GM12878 (cell line): ENCODE measurements around the gene HHLA2. TPM values are rescaled to one million over a fixed set of nuclear protein-coding genes. Genes with fewer than 3 reads are reported as not detected.

Experiments
- ATAC-seq: fragments of 200-7000 bp; cut with Tn5 transposase; 3 replicates; pipeline ENCODE4 v1.9.1; 2020; ENCODE audit warnings: mild to moderate bottlenecking, moderate library complexity
- BruUV-seq: library from RNA; stranded (reverse); fragments of 400-500 nt; replicated peaks from 2 replicates; lab custom pipeline; 2021; lab: Mats Ljungman, UMichigan
- CTCF ChIA-PET: fragments of 300-600 bp; sonication (Branson Sonifier 250); formaldehyde crosslinking; extraction: SDS; loops from one replicate; lab custom pipeline; 2021; ENCODE audit warnings: inconsistent platforms; lab: Yijun Ruan, JAX
- POLR2A ChIA-PET: fragments of 350-600 bp; formaldehyde crosslinking; extraction: SDS; loops from one replicate; lab custom pipeline; 2021; ENCODE audit warnings: inconsistent platforms; lab: Charles Lee
- RAD21 ChIA-PET: fragments of 300-600 bp; sonication (Branson Sonifier 250); formaldehyde crosslinking; loops from one replicate; lab custom pipeline; 2023; ENCODE audit warnings: antibody characterized with exemption; ENCODE audit not compliant: unreplicated experiment; lab: Charles Lee
- SMC1A ChIA-PET: fragments of 300-600 bp; sonication (Branson Sonifier 250); formaldehyde crosslinking; loops from one replicate; lab custom pipeline; 2023; ENCODE audit not compliant: unreplicated experiment, uncharacterized antibody; lab: Charles Lee
- DNase-seq: peaks from one replicate; pipeline ENCODE4 v3.0.0-alpha.2; 2011; ENCODE audit warnings: low read depth, low spot score
- FAIRE-seq: peaks from 3 replicates; lab custom pipeline; 2011; peaks lifted over from hg19 to GRCh38; lab: Jason Lieb, UNC
- H2AFZ ChIP-seq: 2 replicates; pipeline ENCODE4 v1.6.0; 2011; ENCODE audit warnings: low read depth, low read length, control low read depth; ENCODE audit not compliant: control insufficient read depth
- H3K27ac ChIP-seq: 2 replicates; pipeline ENCODE4 v1.5.1; 2011; ENCODE audit warnings: control low read depth; ENCODE audit not compliant: control insufficient read depth, insufficient read depth
- H3K27me3 ChIP-seq, 2 experiments: replicated peaks in 1 of 2; 2 replicates each; pipeline versions ENCODE4 v1.6.0 to v1.6.1; 2011; ENCODE audit warnings: low read length in 1 of 2; ENCODE audit not compliant: control insufficient read depth in 2 of 2, insufficient read depth in 2 of 2
- H3K36me3 ChIP-seq, 2 experiments: 2 replicates each; pipeline ENCODE4 v1.5.1; 2011; ENCODE audit warnings: low read length in 1 of 2; ENCODE audit not compliant: control insufficient read depth in 2 of 2, insufficient read depth in 2 of 2
- H3K4me1 ChIP-seq: 2 replicates; pipeline ENCODE4 v1.6.1; 2011; ENCODE audit warnings: mild to moderate bottlenecking, low read length, moderate library complexity, mixed read lengths; ENCODE audit not compliant: control insufficient read depth, insufficient read depth
- H3K4me2 ChIP-seq: 2 replicates; pipeline ENCODE4 v1.6.0; 2011; ENCODE audit warnings: control low read depth; ENCODE audit not compliant: control insufficient read depth, insufficient read depth
- H3K4me3 ChIP-seq: fragments of 200-600 bp; sonication (generic); 2 replicates; pipeline ENCODE4 v1.5.1; 2016
- H3K79me2 ChIP-seq: 2 replicates; pipeline ENCODE4 v1.6.0; 2011; ENCODE audit warnings: low read length; ENCODE audit not compliant: control insufficient read depth, insufficient read depth
- H3K9ac ChIP-seq: 2 replicates; pipeline ENCODE4 v1.8.0; 2011; ENCODE audit warnings: low read length, control low read depth, mixed read lengths; ENCODE audit not compliant: control insufficient read depth, insufficient read depth
- H3K9me3 ChIP-seq: replicated peaks from 3 replicates; pipeline ENCODE4 v1.5.1; 2011; ENCODE audit warnings: mild to moderate bottlenecking, low read length; ENCODE audit not compliant: control insufficient read depth, insufficient read depth
- H4K20me1 ChIP-seq: 2 replicates; pipeline ENCODE4 v1.6.0; 2011; ENCODE audit not compliant: control insufficient read depth, insufficient read depth
- CEBPB ChIP-seq, 2 experiments: fragments of 150-350 bp in 1 of 2; IDR thresholded peaks; 2 replicates each; pipeline ENCODE4 v1.6.1; 2012 to 2014; ENCODE audit warnings: low read depth in 2 of 2, low read length in 2 of 2, borderline replicate concordance in 1 of 2, inconsistent platforms in 1 of 2
- CHD4 ChIP-seq: fragments of 200-600 bp; sonication (generic); IDR thresholded peaks from 2 replicates; pipeline ENCODE4 v1.6.1; 2016; ENCODE audit warnings: mild to moderate bottlenecking
- EGR1 ChIP-seq, 2 experiments: IDR thresholded peaks; 1 replicate in 1 of 2; 2 replicates in 1 of 2; pipeline ENCODE4 v1.6.1; 2011 to 2012; ENCODE audit warnings: low read depth in 2 of 2, low read length in 2 of 2, borderline replicate concordance in 1 of 2, mild to moderate bottlenecking in 1 of 2, moderate library complexity in 1 of 2
- EP300 ChIP-seq, 2 experiments: fragments of 150-350 bp in 1 of 2; IDR thresholded peaks; 2 replicates each; pipeline ENCODE4 v1.6.1; 2011 to 2012; ENCODE audit warnings: low read depth in 2 of 2, low read length in 2 of 2, borderline replicate concordance in 1 of 2, improper control_type of control experiment in 1 of 2, inconsistent platforms in 1 of 2; ENCODE audit not compliant: control insufficient read depth in 1 of 2
- FOXM1 ChIP-seq: IDR thresholded peaks from 2 replicates; pipeline ENCODE4 v1.6.1; 2012; ENCODE audit warnings: low read depth, mild to moderate bottlenecking, inconsistent platforms, low read length, moderate library complexity
- GATAD2B ChIP-seq: fragments of 450-650 bp; conservative IDR thresholded peaks from 2 replicates; pipeline ENCODE4 v1.6.1; 2017; ENCODE audit warnings: low read depth, mild to moderate bottlenecking, moderate library complexity
- IKZF1 ChIP-seq: fragments of 450-650 bp; conservative IDR thresholded peaks from 2 replicates; pipeline ENCODE4 v1.6.1; 2017; ENCODE audit warnings: antibody characterized with exemption, mild to moderate bottlenecking
- IRF4 ChIP-seq: IDR thresholded peaks from 2 replicates; pipeline ENCODE4 v1.6.1; 2011; ENCODE audit warnings: low read depth, low read length
- KAT2A ChIP-seq: conservative IDR thresholded peaks from 2 replicates; pipeline ENCODE4 v1.6.1; 2011; ENCODE audit warnings: low read depth, low read length; ENCODE audit not compliant: control insufficient read depth
- MEF2A ChIP-seq: IDR thresholded peaks from 2 replicates; pipeline ENCODE4 v1.6.1; 2011; ENCODE audit warnings: low read depth, mild to moderate bottlenecking, low read length, moderate library complexity; ENCODE audit not compliant: insufficient read depth
- NFYA ChIP-seq: IDR thresholded peaks from 2 replicates; pipeline ENCODE4 v1.6.1; 2011; ENCODE audit warnings: low read depth, mild to moderate bottlenecking, low read length, improper control_type of control experiment, borderline replicate concordance
- NRF1 ChIP-seq: conservative IDR thresholded peaks from 2 replicates; pipeline ENCODE4 v1.6.1; 2011; ENCODE audit warnings: mild to moderate bottlenecking, low read depth, low read length, improper control_type of control experiment
- PML ChIP-seq: IDR thresholded peaks from 2 replicates; pipeline ENCODE4 v1.6.1; 2012; ENCODE audit warnings: low read length, inconsistent platforms
- POLR2AphosphoS2 ChIP-seq: IDR thresholded peaks from 2 replicates; pipeline ENCODE4 v1.6.1; 2011; ENCODE audit warnings: low read depth, mild to moderate bottlenecking, low read length, improper control_type of control experiment, moderate library complexity
- RBBP5 ChIP-seq: fragments of 200-600 bp; sonication (generic); conservative IDR thresholded peaks from 2 replicates; pipeline ENCODE4 v1.6.1; 2016
- SIX5 ChIP-seq: IDR thresholded peaks from 2 replicates; pipeline ENCODE4 v1.6.1; 2011; ENCODE audit warnings: mild to moderate bottlenecking, low read depth, low read length, moderate library complexity; ENCODE audit not compliant: severe bottlenecking
- SP1 ChIP-seq: IDR thresholded peaks from one replicate; pipeline ENCODE4 v1.6.1; 2011; ENCODE audit warnings: low read depth, low read length
- STAT1 ChIP-seq: fragments of 450-650 bp; conservative IDR thresholded peaks from 2 replicates; pipeline ENCODE4 v1.6.1; 2014; ENCODE audit warnings: antibody characterized with exemption, mild to moderate bottlenecking
- SUZ12 ChIP-seq: fragments of 200-600 bp; sonication (generic); IDR thresholded peaks from one replicate; pipeline ENCODE4 v1.6.1; 2018; ENCODE audit warnings: antibody characterized with exemption, mild to moderate bottlenecking; ENCODE audit not compliant: unreplicated experiment
- TAF1 ChIP-seq: IDR thresholded peaks from 2 replicates; pipeline ENCODE4 v1.6.1; 2011; ENCODE audit warnings: mild to moderate bottlenecking, low read depth, low read length, borderline replicate concordance
- TCF12 ChIP-seq: IDR thresholded peaks from 2 replicates; pipeline ENCODE4 v1.6.1; 2011; ENCODE audit warnings: low read depth, mild to moderate bottlenecking, low read length
- WRNIP1 ChIP-seq: IDR thresholded peaks from 2 replicates; pipeline ENCODE4 v1.6.1; 2011; ENCODE audit warnings: low read depth, low read length, improper control_type of control experiment, borderline replicate concordance
- ZNF274 ChIP-seq: IDR thresholded peaks from one replicate; pipeline ENCODE4 v1.8.0; 2011; ENCODE audit not compliant: insufficient read length, insufficient read depth
- ZZZ3 ChIP-seq: IDR thresholded peaks from 2 replicates; pipeline ENCODE4 v1.6.1; 2011; ENCODE audit warnings: low read depth; ENCODE audit not compliant: control insufficient read depth, insufficient read length
- WGBS: methylation state at CpG from one replicate; pipeline ENCODE4 v1.1.6; 2016; ENCODE audit warnings: low lambda C conversion rate; ENCODE audit not compliant: insufficient replicate concordance, insufficient coverage; ENCODE audit errors: missing lambda C conversion rate; 5-methylcytosine and 5-hydroxymethylcytosine counted together
- in situ Hi-C: fragments of 300-500 bp; cut with MboI; formaldehyde crosslinking; loops from 9 replicates; pipeline ENCODE4 v1.14.3; 2018; ENCODE audit warnings: mixed read lengths
- intact Hi-C: fragments of 100-400 bp; cut with micrococcal nuclease; formaldehyde crosslinking; loops from one replicate; pipeline ENCODE4 v1.14.2; 2022; ENCODE audit not compliant: unreplicated experiment
- polyA plus RNA-seq, 11 experiments: library from polyadenylated mRNA; depleted of rRNA in 4 of 11; unstranded in 6 of 11; stranded (reverse) in 5 of 11; fragments of >200 nt; fragmentation: Nextera tagmentation in 4 of 11; fragmentation: Illumina TruSeq in 1 of 11; extraction: Ambion mirVana in 4 of 11; extraction: Trizol in 1 of 11; gene quantifications; 1 replicate in 1 of 11; 2 replicates in 10 of 11; pipeline versions ENCODE4 v1.2.1 to v1.2.3, GENCODE V29; 2011 to 2016; ENCODE audit warnings: inconsistent platforms in 2 of 11, missing spikeins in 2 of 11, low read depth in 1 of 11
- total RNA-seq, 4 experiments: library from RNA; depleted of rRNA in 3 of 4; stranded (reverse); fragments of >200 nt in 3 of 4; fragmentation: Illumina TruSeq in 1 of 4; extraction: Trizol in 1 of 4; gene quantifications; 2 replicates each; pipeline versions ENCODE4 v1.2.1 to v1.2.3, GENCODE V29; 2013 to 2021
- TF ChIP-seq, protein P1 (sequence below): fragments of 450-650 bp; IDR thresholded peaks from 2 replicates; pipeline ENCODE4 v1.6.1; 2014; ENCODE audit warnings: mild to moderate bottlenecking

HHLA2 gene
- total and polyA plus RNA-seq, 10 of the 15 experiments (the other 5 are each of a cell fraction or from before 2014, with no cell fraction given), result 0.11 to 1.3 (median 0.28) TPM; not detected in 1

DNA sequence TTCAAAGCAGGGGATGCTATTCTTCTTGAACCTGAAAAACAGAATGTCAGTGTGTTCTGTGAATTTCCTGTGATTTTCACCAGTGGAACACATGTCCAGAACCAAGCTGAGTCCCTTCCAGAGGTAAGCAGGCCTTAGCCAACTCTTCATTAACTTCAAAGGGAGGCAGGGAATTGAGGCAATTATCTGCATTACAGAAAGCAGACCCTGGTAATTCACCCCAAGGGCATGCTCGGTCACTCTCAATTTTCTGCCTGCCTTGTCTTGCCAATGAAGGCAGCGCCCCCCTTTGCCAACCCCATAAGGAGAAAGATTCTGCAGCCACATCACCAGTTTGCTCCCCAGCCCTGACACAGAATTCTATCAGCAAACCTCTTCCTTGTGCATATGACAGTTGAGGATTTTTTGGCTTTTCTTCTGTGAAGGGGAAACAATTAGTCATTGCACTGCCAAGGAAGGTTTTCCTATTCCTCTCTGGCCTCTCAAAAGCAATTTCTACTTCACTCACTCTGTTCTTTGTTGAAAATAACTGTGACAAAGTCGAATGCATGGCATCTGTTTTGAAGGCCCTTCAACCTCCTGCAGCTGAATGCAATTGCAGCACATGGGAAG lies 85.3 kb downstream of the HHLA2 start:
- RAD21 ChIA-PET, result no interaction called here

DNA sequence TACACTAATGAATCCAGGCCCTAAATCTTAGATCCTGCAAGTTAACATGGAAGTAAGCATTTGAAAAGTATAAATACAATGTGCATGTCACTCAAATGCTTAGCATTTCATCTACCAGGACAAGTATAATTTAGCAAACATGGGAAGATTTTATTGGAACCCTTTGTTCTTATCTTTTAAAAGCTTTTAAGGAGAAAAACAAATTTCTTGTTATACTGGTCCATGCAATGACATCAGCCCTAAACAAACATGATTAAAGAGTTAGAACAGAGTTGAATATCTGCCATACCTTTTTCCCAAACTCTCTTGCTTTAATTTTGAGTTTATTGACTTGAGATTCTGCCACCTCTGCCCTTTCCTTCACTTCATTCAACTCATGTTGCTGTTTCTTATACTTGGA lies 87.0 kb downstream of the HHLA2 start:
- no peak for FAIRE-seq
- no peak overlapping the region for H3K27ac ChIP-seq
- H3K9ac ChIP-seq, result no peak overlapping the region
- ChIA-PET RAD21 (no interaction called here), SMC1A (interaction anchor here (7.0 kb wide), 1 partner anchor 20 kb away, joined by 59 read pairs; no protein-coding TSS in a partner anchor), POLR2A (no interaction called here), CTCF (no interaction called here)
- ATAC-seq, result no peak
- no TSS peak for BruUV-seq
- DNase-seq, result no peak
- H3K4me1 ChIP-seq, result peaks cover 17% of the 10 kb centered on the region
- in situ Hi-C loops (no loop called here), intact Hi-C loops (no loop called here)
- no peaks in the 10 kb centered on the region for H3K79me2 ChIP-seq
- H2AFZ ChIP-seq, result no peak overlapping the region
- no peak overlapping the region for H3K4me2 ChIP-seq
- no peaks in the 10 kb centered on the region for H4K20me1 ChIP-seq
- no peaks in the 10 kb centered on the region for H3K27me3 ChIP-seq
- H3K4me3 ChIP-seq, result no peak overlapping the region
- H3K9me3 ChIP-seq, result no peaks in the 10 kb centered on the region
- H3K36me3 ChIP-seq, result no peaks in the 10 kb centered on the region
- no peak for TF ChIP-seq KAT2A
- TF ChIP-seq EP300 (IDR thresholded peaks at IDR 0.05; ENCODE audit: borderline replicate concordance in 1 of 2, control insufficient read depth in 1 of 2, low read depth in 2 of 2, low read length in 2 of 2), result no peak
- no peak for TF ChIP-seq POLR2AphosphoS2
- no peak for TF ChIP-seq ZNF274
- TF ChIP-seq SUZ12, result no peak
- TF ChIP-seq SIX5, result no peak
- no peak for TF ChIP-seq TAF1
- no peak for TF ChIP-seq ZZZ3
- TF ChIP-seq, protein P1, sequence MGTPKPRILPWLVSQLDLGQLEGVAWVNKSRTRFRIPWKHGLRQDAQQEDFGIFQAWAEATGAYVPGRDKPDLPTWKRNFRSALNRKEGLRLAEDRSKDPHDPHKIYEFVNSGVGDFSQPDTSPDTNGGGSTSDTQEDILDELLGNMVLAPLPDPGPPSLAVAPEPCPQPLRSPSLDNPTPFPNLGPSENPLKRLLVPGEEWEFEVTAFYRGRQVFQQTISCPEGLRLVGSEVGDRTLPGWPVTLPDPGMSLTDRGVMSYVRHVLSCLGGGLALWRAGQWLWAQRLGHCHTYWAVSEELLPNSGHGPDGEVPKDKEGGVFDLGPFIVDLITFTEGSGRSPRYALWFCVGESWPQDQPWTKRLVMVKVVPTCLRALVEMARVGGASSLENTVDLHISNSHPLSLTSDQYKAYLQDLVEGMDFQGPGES, result no peak
- TF ChIP-seq NRF1, result no peak
- no peak for TF ChIP-seq PML
- TF ChIP-seq STAT1, result no peak

More for the DNA sequence above, 85.3 kb downstream of the HHLA2 start:
- ChIA-PET CTCF (interaction anchor here (0.7 to 1.2 kb wide), 2 partner anchors 24 to 36 kb away, joined by 3 read pairs; no protein-coding TSS in a partner anchor), SMC1A (interaction anchor here (0.6 to 1.6 kb wide), 2 partner anchors 228 to 464 kb away, joined by 4 to 5 read pairs; no protein-coding TSS in a partner anchor), POLR2A (interaction anchor here (0.5 kb wide), 1 partner anchor 24 kb away, joined by 4 read pairs; no protein-coding TSS in a partner anchor)
- no TSS peak for BruUV-seq
- 36% methylated on average over 3 of the region's 3 CpGs for WGBS
- TF ChIP-seq ZNF274, result no peak
- no peak for TF ChIP-seq GATAD2B
- no peak for TF ChIP-seq EGR1 (IDR thresholded peaks at IDR 0.05; ENCODE audit: borderline replicate concordance in 1 of 2, low read depth in 2 of 2, low read length in 2 of 2)
- TF ChIP-seq IRF4, result no peak
- no peak for TF ChIP-seq TCF12
- TF ChIP-seq NFYA, result no peak
- no peak for TF ChIP-seq RBBP5
- no peak for TF ChIP-seq WRNIP1
- TF ChIP-seq MEF2A, result no peak
- no peak for TF ChIP-seq CHD4
- no peak for TF ChIP-seq IKZF1
- TF ChIP-seq SP1, result no peak
- TF ChIP-seq FOXM1, result no peak
- TF ChIP-seq CEBPB (IDR thresholded peaks at IDR 0.05; ENCODE audit: borderline replicate concordance in 1 of 2, low read depth in 2 of 2, low read length in 2 of 2), result no peak
- H3K79me2 ChIP-seq, result no peaks in the 10 kb centered on the region
- in situ Hi-C loops, result no loop called here
- intact Hi-C loops, result no loop called here
- no peaks in the 10 kb centered on the region for H3K36me3 ChIP-seq
- FAIRE-seq, result no peak
- no peak for DNase-seq
- no peak overlapping the region for H3K4me3 ChIP-seq
- ATAC-seq, result no peak
- no peaks in the 10 kb centered on the region for H3K9me3 ChIP-seq
- H4K20me1 ChIP-seq, result no peaks in the 10 kb centered on the region
- peaks cover under 1% of the 10 kb centered on the region; the same call in 1 of the 2 replicates for H3K4me1 ChIP-seq
- no peak overlapping the region for H3K27ac ChIP-seq
- no peak overlapping the region for H2AFZ ChIP-seq
- H3K4me2 ChIP-seq, result no peak overlapping the region
- H3K9ac ChIP-seq, result no peak overlapping the region
- no peaks in the 10 kb centered on the region for H3K27me3 ChIP-seq
